Bronchial epithelial cell (primary cell): ENCODE results near the gene RAB3GAP1. TPM values are rescaled to one million over a fixed set of nuclear protein-coding genes. Genes with fewer than 3 reads are reported as not detected.

Experiments
- DNase-seq: peaks from one replicate; pipeline ENCODE4 v3.0.0-alpha.2; 2010; ENCODE audit warnings: low read depth
- FAIRE-seq: peaks from 2 replicates; lab custom pipeline; 2011; peaks lifted over from hg19 to GRCh38; lab: Jason Lieb, UNC
- H3K27me3 ChIP-seq: 2 replicates; pipeline ENCODE4 v1.5.1; 2011; ENCODE audit warnings: low read length; ENCODE audit not compliant: control insufficient read depth, insufficient read depth
- H3K36me3 ChIP-seq: 2 replicates; pipeline ENCODE4 v1.5.1; 2011; ENCODE audit warnings: low read length; ENCODE audit not compliant: control insufficient read depth, insufficient read depth
- H3K4me3 ChIP-seq: 2 replicates; pipeline ENCODE4 v1.5.1; 2011; ENCODE audit warnings: mild to moderate bottlenecking, low read depth, low read length, control low read depth
- total RNA-seq: library from RNA; depleted of rRNA; stranded (reverse); fragments of >200 nt; gene quantifications from 2 replicates; pipeline ENCODE4 v1.2.1, GENCODE V29; 2014
- TF ChIP-seq, protein P1 (sequence below): IDR thresholded peaks from 2 replicates; pipeline ENCODE4 v1.5.1; 2011; ENCODE audit warnings: mild to moderate bottlenecking, moderate library complexity, low read length, control low read depth, inconsistent platforms; ENCODE audit not compliant: insufficient read depth, severe bottlenecking

RAB3GAP1 gene
- total RNA-seq, 1 donor from 2014 or later, result 120 TPM

DNA sequence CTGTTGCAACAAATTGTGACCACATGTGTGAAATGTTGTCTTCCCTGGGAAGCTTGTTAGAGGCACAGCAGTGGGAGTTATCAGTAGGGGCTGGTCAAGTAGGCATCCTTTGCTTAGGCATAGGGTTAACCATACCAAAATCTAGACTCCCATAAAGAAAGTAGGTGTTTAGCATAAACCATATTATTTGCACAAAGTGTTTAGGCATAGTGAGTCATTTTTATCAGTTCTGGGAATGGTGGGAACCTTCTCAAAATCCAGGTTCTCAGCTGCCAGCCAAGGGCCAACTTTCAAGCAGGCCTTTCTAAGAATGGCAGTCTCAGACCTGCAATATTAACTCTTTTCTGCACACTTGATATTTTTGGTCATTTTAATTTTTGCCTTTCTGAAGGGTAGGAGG is 88.5 kb downstream of the RAB3GAP1 start:
- Histone ChIP-seq H3K36me3 (peaks cover 5% of the 10 kb centered on the region), H3K4me3 (no peak overlapping the region), H3K27me3 (no peaks in the 10 kb centered on the region)
- FAIRE-seq (no peak), DNase-seq (no peak)
- TF ChIP-seq, protein P1, sequence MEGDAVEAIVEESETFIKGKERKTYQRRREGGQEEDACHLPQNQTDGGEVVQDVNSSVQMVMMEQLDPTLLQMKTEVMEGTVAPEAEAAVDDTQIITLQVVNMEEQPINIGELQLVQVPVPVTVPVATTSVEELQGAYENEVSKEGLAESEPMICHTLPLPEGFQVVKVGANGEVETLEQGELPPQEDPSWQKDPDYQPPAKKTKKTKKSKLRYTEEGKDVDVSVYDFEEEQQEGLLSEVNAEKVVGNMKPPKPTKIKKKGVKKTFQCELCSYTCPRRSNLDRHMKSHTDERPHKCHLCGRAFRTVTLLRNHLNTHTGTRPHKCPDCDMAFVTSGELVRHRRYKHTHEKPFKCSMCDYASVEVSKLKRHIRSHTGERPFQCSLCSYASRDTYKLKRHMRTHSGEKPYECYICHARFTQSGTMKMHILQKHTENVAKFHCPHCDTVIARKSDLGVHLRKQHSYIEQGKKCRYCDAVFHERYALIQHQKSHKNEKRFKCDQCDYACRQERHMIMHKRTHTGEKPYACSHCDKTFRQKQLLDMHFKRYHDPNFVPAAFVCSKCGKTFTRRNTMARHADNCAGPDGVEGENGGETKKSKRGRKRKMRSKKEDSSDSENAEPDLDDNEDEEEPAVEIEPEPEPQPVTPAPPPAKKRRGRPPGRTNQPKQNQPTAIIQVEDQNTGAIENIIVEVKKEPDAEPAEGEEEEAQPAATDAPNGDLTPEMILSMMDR, result no peak

DNA sequence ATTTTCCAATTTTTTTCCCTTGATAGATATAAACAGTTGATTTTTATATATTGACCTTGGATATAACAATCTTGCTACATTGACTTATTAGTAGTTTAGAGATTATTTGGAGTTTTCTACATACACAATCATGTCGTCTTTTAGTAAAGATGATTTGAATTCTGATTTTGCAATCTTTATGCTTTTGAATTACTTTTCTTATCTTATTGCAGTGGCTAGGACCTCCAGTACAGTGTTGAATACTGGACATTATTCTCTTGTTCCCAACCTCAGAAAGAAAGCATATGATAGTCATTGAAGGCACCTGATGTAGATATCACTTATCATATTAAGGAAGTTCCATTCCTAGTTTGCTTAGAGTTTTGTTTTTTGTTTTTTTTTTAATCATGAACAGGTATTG is 90.2 kb downstream of the RAB3GAP1 start:
- FAIRE-seq, result no peak
- no peak for DNase-seq
- Histone ChIP-seq H3K4me3 (no peak overlapping the region), H3K27me3 (no peaks in the 10 kb centered on the region), H3K36me3 (peaks cover 3% of the 10 kb centered on the region)
- TF ChIP-seq, protein P1, result no peak

DNA sequence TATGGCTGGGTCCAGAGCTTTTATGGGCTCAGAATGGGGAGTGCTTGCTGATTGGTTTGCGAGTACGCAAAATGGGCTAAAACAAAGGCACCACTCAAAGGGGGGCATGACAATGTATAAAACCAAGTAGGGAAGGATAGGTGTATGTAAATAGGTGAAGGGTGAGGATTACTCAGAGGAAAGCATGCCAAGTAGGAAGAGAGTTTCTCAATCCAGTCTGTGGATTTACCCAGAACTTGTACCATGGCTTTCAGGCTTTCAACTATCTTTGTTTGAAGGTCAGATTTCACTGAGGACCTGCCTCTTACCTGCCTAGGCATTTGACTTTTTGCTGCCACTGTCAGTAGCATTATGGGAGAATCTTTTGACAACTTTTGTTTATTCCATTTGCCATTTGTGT is 92.3 kb downstream of the RAB3GAP1 start:
- Histone ChIP-seq H3K27me3 (no peaks in the 10 kb centered on the region), H3K4me3 (no peak overlapping the region), H3K36me3 (peaks cover 1% of the 10 kb centered on the region)
- FAIRE-seq (no peak), DNase-seq (peak; percentile 78)
- TF ChIP-seq, protein P1, result no peak

DNA sequence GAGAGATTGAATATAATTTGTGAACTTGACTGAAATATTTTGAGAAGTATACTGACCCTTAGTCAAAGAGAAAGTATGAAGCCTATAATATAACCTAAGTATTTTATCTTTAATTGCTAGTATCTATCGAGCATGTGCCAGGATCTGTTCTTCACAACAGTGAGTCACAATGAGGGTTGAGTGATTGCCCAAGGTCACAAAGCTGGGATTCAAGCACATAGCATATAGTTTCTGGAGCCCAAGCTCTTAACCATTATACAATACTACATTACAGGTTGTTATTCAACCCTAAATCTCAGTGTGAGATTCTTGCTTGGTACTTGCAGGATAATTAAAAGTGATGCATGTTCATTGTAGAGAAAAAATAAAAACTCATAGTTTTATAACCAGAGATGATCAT is 97.2 kb downstream of the RAB3GAP1 start:
- DNase-seq, result peak; percentile 50
- Histone ChIP-seq H3K4me3 (no peak overlapping the region), H3K36me3 (peaks cover 10% of the 10 kb centered on the region)

DNA sequence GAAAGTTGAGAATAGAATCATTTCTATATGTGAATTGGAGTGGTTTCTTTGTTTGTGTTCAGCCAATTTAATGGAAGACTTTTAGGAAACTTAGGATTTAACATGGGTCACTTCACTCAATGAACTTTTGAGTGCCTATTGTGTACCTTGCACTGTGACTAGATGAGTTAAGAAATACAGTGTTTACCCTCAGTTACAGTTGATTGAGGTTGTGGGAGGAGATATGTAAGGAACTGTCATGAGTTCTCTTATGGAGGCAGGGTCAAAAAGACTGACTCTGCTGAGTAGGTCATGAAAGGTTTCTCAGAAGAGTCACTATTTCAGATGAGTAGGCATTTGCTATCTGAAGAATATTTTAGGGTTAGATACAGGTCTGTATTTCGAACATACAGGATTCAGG is 98.6 kb downstream of the RAB3GAP1 start:
- TF ChIP-seq, protein P1, result no peak
- FAIRE-seq, result no peak
- peaks cover 12% of the 10 kb centered on the region for H3K36me3 ChIP-seq
- H3K27me3 ChIP-seq, result no peaks in the 10 kb centered on the region
- H3K4me3 ChIP-seq, result no peak overlapping the region
- peak; percentile 4 for DNase-seq

More for the DNA sequence above, 97.2 kb downstream of the RAB3GAP1 start:
- H3K27me3 ChIP-seq, result no peaks in the 10 kb centered on the region
- TF ChIP-seq, protein P1, result no peak
- FAIRE-seq, result no peak

DNA sequence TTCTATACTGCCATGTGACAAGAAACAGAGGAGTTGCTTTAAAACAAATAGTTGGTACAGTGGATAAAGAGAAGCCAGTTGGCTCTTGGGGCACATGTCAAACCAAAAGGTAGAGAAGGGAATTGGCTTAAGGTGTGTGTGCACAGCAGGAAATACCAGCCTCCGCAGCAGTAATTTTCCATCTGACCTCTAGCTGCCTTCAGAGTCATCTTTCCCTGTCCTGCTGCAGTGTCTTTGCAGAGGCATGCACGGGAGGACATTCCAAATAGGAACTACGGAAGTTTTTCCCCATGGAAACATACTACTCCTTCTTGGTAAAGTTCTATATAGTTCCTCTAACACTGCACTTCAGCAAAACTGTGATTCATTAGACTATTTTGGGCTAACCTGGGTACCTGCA is 99.5 kb downstream of the RAB3GAP1 start:
- no peak for FAIRE-seq
- no peak for DNase-seq

More for the DNA sequence above, 99.5 kb downstream of the RAB3GAP1 start:
- Histone ChIP-seq H3K4me3 (no peak overlapping the region), H3K27me3 (no peaks in the 10 kb centered on the region), H3K36me3 (peaks cover 12% of the 10 kb centered on the region)
- TF ChIP-seq, protein P1, result no peak
